ENCODE data around the gene PLPP1.

The PLPP1 gene

DNA sequence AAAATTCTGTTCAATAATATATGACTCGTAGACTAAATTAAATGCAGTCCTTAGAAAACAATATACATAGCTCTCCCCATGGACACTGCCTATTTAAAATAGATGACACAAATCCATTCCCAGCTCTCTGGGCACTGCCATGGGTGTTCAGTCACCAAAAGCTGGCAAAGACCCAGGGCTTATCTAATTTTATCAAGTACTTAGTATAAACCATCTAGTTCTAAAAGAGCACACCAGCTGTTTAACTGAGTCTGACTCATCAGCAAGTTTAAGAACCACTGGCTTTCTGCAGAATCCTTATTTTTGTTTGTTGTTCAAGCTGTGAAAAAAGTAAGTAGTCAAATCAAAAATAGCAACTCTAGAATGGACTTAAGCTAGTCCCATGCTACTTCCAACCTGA, 107.6 kb downstream of the PLPP1 start:
- TF ChIP-seq, protein P1, sequence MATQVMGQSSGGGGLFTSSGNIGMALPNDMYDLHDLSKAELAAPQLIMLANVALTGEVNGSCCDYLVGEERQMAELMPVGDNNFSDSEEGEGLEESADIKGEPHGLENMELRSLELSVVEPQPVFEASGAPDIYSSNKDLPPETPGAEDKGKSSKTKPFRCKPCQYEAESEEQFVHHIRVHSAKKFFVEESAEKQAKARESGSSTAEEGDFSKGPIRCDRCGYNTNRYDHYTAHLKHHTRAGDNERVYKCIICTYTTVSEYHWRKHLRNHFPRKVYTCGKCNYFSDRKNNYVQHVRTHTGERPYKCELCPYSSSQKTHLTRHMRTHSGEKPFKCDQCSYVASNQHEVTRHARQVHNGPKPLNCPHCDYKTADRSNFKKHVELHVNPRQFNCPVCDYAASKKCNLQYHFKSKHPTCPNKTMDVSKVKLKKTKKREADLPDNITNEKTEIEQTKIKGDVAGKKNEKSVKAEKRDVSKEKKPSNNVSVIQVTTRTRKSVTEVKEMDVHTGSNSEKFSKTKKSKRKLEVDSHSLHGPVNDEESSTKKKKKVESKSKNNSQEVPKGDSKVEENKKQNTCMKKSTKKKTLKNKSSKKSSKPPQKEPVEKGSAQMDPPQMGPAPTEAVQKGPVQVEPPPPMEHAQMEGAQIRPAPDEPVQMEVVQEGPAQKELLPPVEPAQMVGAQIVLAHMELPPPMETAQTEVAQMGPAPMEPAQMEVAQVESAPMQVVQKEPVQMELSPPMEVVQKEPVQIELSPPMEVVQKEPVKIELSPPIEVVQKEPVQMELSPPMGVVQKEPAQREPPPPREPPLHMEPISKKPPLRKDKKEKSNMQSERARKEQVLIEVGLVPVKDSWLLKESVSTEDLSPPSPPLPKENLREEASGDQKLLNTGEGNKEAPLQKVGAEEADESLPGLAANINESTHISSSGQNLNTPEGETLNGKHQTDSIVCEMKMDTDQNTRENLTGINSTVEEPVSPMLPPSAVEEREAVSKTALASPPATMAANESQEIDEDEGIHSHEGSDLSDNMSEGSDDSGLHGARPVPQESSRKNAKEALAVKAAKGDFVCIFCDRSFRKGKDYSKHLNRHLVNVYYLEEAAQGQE (IDR thresholded peaks at IDR 0.05; ENCODE audit: insufficient read depth in 1 of 2, low read depth in 2 of 2, low read length in 2 of 2): no peak
- TF ChIP-seq FOXP2 (optimal IDR thresholded peaks at IDR 0.05; ENCODE audit: borderline replicate concordance, extremely low read depth, extremely low read length, insufficient read depth) (no peak), POLR2AphosphoS5 (IDR thresholded peaks at IDR 0.05; ENCODE audit: low read depth, low read length) (no peak), TAF1 (IDR thresholded peaks at IDR 0.05; ENCODE audit: borderline replicate concordance, insufficient read depth, low read length) (no peak), SIN3A (IDR thresholded peaks at IDR 0.05; ENCODE audit: borderline replicate concordance, insufficient read depth, low read length) (no peak)

DNA sequence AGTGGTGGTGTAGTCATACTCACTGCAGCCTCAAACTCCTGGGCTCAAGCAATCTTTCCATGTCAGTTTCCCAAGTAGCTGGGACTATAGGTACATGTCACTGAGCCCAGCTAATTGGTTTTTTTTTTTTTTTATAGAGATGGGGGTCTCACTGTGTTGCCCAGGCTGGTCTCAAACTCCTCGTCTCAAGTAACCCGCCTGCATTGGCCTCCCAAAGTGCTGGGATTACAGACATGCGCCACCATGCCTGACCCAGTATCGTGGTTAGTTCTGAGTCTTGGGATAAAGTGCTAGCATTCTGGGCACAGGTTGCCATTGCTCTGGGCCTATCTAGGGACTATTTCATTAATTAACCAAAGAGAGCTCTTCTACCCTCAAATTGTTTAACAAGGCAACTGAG, 108.3 kb downstream of the PLPP1 start:
- TF ChIP-seq TAF1 (IDR thresholded peaks at IDR 0.05; ENCODE audit: borderline replicate concordance, insufficient read depth, low read length): no peak
- TF ChIP-seq, protein P1 (IDR thresholded peaks at IDR 0.05; ENCODE audit: insufficient read depth in 1 of 2, low read depth in 2 of 2, low read length in 2 of 2): no peak
- TF ChIP-seq POLR2AphosphoS5 (IDR thresholded peaks at IDR 0.05; ENCODE audit: low read depth, low read length): no peak
- TF ChIP-seq SIN3A (IDR thresholded peaks at IDR 0.05; ENCODE audit: borderline replicate concordance, insufficient read depth, low read length): no peak
- no peak for TF ChIP-seq FOXP2 (optimal IDR thresholded peaks at IDR 0.05; ENCODE audit: borderline replicate concordance, extremely low read depth, extremely low read length, insufficient read depth)

DNA sequence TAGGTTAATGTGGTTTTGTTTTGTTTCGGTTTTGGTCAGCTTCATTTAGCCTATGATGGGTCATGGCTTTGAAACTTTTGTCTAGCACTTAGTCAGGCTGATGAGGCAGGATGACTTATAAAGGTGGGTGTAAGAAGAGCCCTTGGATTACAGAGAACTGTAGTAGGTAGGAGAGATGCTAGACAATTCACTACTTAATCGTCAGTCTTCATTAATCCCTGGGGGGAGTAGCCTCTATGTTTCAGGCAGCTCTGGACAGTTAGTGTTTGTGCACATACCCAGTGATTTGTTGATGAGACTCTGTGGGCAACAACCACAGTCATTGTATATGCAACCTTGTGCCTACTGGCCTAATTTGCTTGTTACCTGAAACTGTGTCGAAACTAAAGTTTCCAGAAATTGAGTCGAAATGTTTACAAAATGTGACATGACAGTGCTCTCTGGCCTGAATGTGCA, 113.7 kb downstream of the PLPP1 start:
- TF ChIP-seq POLR2AphosphoS5 (IDR thresholded peaks at IDR 0.05; ENCODE audit: low read depth, low read length) (no peak), TAF1 (IDR thresholded peaks at IDR 0.05; ENCODE audit: borderline replicate concordance, insufficient read depth, low read length) (no peak), SIN3A (IDR thresholded peaks at IDR 0.05; ENCODE audit: borderline replicate concordance, insufficient read depth, low read length) (no peak), FOXP2 (optimal IDR thresholded peaks at IDR 0.05; ENCODE audit: borderline replicate concordance, extremely low read depth, extremely low read length, insufficient read depth) (no peak)
- TF ChIP-seq, protein P1 (IDR thresholded peaks at IDR 0.05; ENCODE audit: insufficient read depth in 1 of 2, low read depth in 2 of 2, low read length in 2 of 2): no peak

DNA sequence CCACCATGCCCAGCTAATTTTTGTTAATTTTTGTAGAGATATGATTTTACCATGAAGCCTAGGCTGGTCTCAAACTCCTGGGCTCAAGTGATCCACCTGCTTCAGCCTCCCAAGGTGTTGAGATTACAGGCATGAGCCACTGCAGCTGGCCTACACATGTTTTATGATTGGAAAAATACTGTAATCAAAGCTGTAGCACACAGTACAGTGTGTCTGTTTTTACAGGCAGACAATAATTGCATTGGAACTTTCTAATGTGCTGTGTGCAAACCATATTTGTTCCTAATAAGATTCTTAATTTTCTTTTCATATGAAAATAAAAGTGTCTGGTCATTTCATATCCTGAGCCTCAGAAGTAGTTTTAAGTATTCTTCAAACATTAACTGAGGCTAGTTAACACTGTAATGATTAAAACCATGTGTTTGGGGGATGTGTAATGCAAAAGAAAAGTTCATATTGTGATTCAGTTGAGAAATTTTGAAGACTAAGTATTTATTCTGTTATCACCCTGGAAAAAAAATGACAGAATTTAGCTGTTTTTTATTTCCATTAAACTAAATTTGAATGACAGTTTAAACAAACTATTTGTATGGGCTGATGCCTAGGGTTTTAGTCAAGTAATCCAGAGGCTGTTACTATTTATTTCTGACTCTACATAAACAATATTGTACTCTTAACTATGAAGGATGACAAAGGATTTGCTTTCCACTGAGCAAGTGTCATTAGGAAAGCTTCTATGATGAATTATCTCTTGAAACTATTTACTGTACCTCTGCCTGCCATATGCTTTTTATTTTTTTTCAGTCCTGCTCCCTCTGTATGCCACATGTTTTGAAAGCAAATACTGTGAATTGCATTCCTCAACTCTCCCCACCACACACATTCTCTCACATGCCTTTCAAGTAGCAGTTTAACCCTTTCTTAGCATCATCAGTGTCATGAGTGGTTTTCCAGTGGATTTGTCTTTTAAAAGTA, 115.5 kb downstream of the PLPP1 start:
- TF ChIP-seq POLR2AphosphoS5 (IDR thresholded peaks at IDR 0.05; ENCODE audit: low read depth, low read length) (no peak), SIN3A (IDR thresholded peaks at IDR 0.05; ENCODE audit: borderline replicate concordance, insufficient read depth, low read length) (no peak), TAF1 (IDR thresholded peaks at IDR 0.05; ENCODE audit: borderline replicate concordance, insufficient read depth, low read length) (no peak), FOXP2 (optimal IDR thresholded peaks at IDR 0.05; ENCODE audit: borderline replicate concordance, extremely low read depth, extremely low read length, insufficient read depth) (no peak)
- TF ChIP-seq, protein P1 (IDR thresholded peaks at IDR 0.05; ENCODE audit: insufficient read depth in 1 of 2, low read depth in 2 of 2, low read length in 2 of 2): no peak
